ENCODE results near the gene TRIP10. TPM values are rescaled to one million over a fixed set of nuclear protein-coding genes. Genes with fewer than 3 reads are reported as not detected.

The TRIP10 gene
- total and polyA plus RNA-seq, 2 of the 8 experiments (the other 6 are each of a cell fraction or from before 2014, with no cell fraction given) = 27.8 to 69.5 TPM

- no peak overlapping the region for H2BK12ac ChIP-seq (ENCODE audit: low read depth, low read length)
- peaks cover 0 to 12% (median 2%) of the 10 kb centered on the region in 4 experiments; a peak in 4 of 7 replicates for H3K4me1 ChIP-seq (replicated peaks in 1 of 4; ENCODE audit: control insufficient read depth in 3 of 4, insufficient read depth in 4 of 4, low read length in 3 of 4)
- H4K20me1 ChIP-seq (replicated peaks in 1 of 2; ENCODE audit: control insufficient read depth in 1 of 2, insufficient read depth in 2 of 2, low read length in 2 of 2) = peaks cover 0 to under 1% of the 10 kb centered on the region in 2 experiments
- no peak overlapping the region for H2BK15ac ChIP-seq (ENCODE audit: low read length)
- H3K56ac ChIP-seq (replicated peaks; ENCODE audit: insufficient read length, low read depth, low read length) = no peak overlapping the region
- H3K9me3 ChIP-seq (ENCODE audit: insufficient read depth in 2 of 2, low read depth in 1 of 2, low read length in 1 of 2) = no peaks in the 10 kb centered on the region
- 89% methylated on average over 14 of the region's 16 CpGs; no CpG with 5 or more reads in 1 of the 2 experiments for WGBS, 2 experiments (ENCODE audit: extremely low coverage in 1 of 2, insufficient coverage in 1 of 2, insufficient read length in 1 of 2, insufficient replicate concordance in 2 of 2, low coverage in 1 of 2, low lambda C conversion rate in 2 of 2, missing lambda C conversion rate in 1 of 2)
- H3K27ac ChIP-seq (ENCODE audit: low read depth, low read length) = no peak overlapping the region
- no peak overlapping the region for H2BK5ac ChIP-seq (ENCODE audit: low read depth, low read length)
- FAIRE-seq (no peak), DNase-seq (ENCODE audit: low read depth in 1 of 2, low spot score in 2 of 2) (no peak)
- H3K23ac ChIP-seq (ENCODE audit: insufficient read length) = no peak overlapping the region
- no peak overlapping the region for H4K5ac ChIP-seq (ENCODE audit: insufficient read length, low read depth, low read length)
- no peak overlapping the region for H3K9ac ChIP-seq (replicated peaks in 1 of 4; ENCODE audit: extremely low read depth in 1 of 4, low read depth in 3 of 4, low read length in 3 of 4)
- POLR2A ChIA-PET (ENCODE audit: partially characterized antibody) = no interaction called here
- H3K14ac ChIP-seq (ENCODE audit: insufficient read length) = no peak overlapping the region
- no peak overlapping the region for H2BK20ac ChIP-seq (ENCODE audit: low read length)
- no peaks in the 10 kb centered on the region for H3K79me1 ChIP-seq (ENCODE audit: low read depth, low read length)
- no peak overlapping the region for H4K91ac ChIP-seq (replicated peaks; ENCODE audit: insufficient read length, low read length)
- no peak overlapping the region for H2AK5ac ChIP-seq (ENCODE audit: low read depth, low read length)
- no peaks in the 10 kb centered on the region for H3K36me3 ChIP-seq (ENCODE audit: control insufficient read depth in 2 of 4, insufficient read depth in 4 of 4, low read length in 3 of 4)
- no peak overlapping the region for H3K4me2 ChIP-seq (ENCODE audit: insufficient read depth in 1 of 2, low read depth in 2 of 2, low read length in 2 of 2)
- no peak overlapping the region for H2AFZ ChIP-seq (ENCODE audit: low read length)
- TF ChIP-seq POLR2AphosphoS5 (IDR thresholded peaks at IDR 0.05; ENCODE audit: low read depth, low read length) (no peak), SIN3A (conservative IDR thresholded peaks at IDR 0.05 in 1 of 2, IDR thresholded peaks at IDR 0.05 in 1 of 2; ENCODE audit: low read depth in 1 of 2, low read length in 2 of 2) (no peak), SUZ12 (IDR thresholded peaks at IDR 0.05; ENCODE audit: low read length) (no peak), CTBP2 (IDR thresholded peaks at IDR 0.05; ENCODE audit: borderline replicate concordance, insufficient read depth, insufficient read length, low read length) (no peak), RFX5 (IDR thresholded peaks at IDR 0.05; ENCODE audit: borderline replicate concordance, low read depth, low read length) (no peak), NRF1 (IDR thresholded peaks at IDR 0.05; ENCODE audit: low read depth, low read length) (no peak), CHD2 (IDR thresholded peaks at IDR 0.05; ENCODE audit: low read length) (no peak), EP300 (IDR thresholded peaks at IDR 0.05; ENCODE audit: borderline replicate concordance in 1 of 2, low read depth in 2 of 2, low read length in 2 of 2) (no peak), BCL11A (IDR thresholded peaks at IDR 0.05; ENCODE audit: low read depth in 2 of 2, low read length in 2 of 2) (no peak), TCF12 (IDR thresholded peaks at IDR 0.05; ENCODE audit: low read depth, low read length) (no peak), GTF2F1 (IDR thresholded peaks at IDR 0.05; ENCODE audit: borderline replicate concordance, low read depth, low read length) (no peak), ZNF274 (IDR thresholded peaks at IDR 0.05; ENCODE audit: borderline replicate concordance, extremely low read depth, low read length) (no peak)
- H3K4me3 ChIP-seq (ENCODE audit: extremely low read depth in 1 of 4, insufficient read depth in 2 of 4, low read depth in 3 of 4, low read length in 4 of 4) = no peak overlapping the region
- H3K79me2 ChIP-seq (ENCODE audit: control insufficient read depth in 1 of 2, insufficient read depth in 2 of 2, low read length in 2 of 2) = no peaks in the 10 kb centered on the region
- H3K27me3 ChIP-seq (replicated peaks in 1 of 4; ENCODE audit: control insufficient read depth in 3 of 4, extremely low read depth in 1 of 4, insufficient read depth in 3 of 4, low read length in 3 of 4) = peaks cover 0 to 22% (median 18%) of the 10 kb centered on the region in 4 experiments; a peak in 6 of 7 replicates
- CTCF ChIA-PET (ENCODE audit: partially characterized antibody) = interaction anchor here (1.2 kb wide), 1 partner anchor 25 kb away, joined by 3 read pairs; the partner anchor contains the start of gene GPR108
- no peak overlapping the region for H2BK120ac ChIP-seq (replicated peaks; ENCODE audit: low read depth, low read length)
- H3K4ac ChIP-seq (replicated peaks; ENCODE audit: insufficient read length, low read depth, low read length) = no peak overlapping the region
- H3K18ac ChIP-seq (ENCODE audit: extremely low read depth, low read length) = no peak overlapping the region
- no peak overlapping the region for H4K8ac ChIP-seq (ENCODE audit: extremely low read depth, insufficient read depth, low read length)
- peaks cover 9% of the 10 kb centered on the region for H3K23me2 ChIP-seq (ENCODE audit: low read depth, low read length)
Measured at GRCh38 chr19:6712231-6712630, 27.2 kb upstream of the TRIP10 start.
